NCI-H2029 (cell line): ENCODE measurements around the gene JMJD1C.
"Not testable (repeated sequence)": the region's sequence is repeated elsewhere in the genome, so short reads cannot be mapped to it uniquely, and the experiment has no call there.

Source experiments
- DNase-seq: peaks from one replicate; lab custom pipeline; 2025; lab: John Stamatoyannopoulos, UW

Gene JMJD1C

DNA sequence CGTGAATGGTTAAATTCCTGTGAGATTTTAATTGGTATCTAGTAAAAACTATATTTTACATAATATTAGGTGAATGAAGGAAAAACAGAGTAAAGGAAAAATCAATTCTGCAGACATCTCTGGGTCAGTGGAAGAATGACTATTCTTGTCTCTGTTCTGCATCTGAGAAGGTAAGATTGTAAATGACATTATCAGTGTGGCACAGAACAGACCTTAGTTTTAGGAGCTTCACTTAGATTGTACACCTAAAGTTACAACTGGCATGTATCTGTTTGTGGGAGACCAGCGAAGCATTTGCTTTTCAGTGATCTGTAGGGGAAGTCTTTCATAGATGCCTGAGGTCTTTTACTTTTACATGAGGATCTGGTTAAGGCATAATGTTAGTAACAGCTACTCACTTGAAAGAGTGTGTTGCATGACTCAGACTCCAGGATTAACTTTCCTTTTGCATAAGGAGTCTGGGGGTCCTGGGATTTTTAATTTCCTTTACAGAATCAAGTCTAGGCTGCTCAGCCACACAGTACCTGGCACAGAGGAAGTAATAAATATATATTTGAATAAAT, 56.2 kb downstream of the JMJD1C start:
- no peak for DNase-seq

DNA sequence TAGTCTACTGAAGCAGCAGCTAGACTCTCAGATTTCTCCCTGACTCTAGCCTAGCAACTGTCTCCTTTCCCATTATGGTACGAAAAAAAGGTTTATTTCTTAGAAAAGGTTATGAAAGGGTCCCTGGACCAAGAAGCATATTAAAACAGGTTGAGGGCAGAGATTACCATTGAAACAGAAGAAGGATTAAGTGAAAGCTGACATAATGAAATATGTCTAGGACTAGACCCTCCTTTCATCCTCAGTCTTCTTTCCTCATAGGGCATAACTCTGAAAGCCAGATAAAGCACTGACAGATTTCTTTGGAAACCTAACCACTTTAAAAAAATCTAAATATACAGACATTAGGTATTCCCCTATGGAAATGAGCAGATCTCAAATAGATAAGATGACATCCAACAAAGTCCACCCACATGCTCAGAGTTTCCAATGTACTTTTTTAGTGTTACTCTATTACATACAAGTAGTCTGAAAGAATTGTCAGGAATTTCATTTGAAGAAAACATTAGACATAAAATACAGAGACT, 58.6 kb downstream of the JMJD1C start:
- no peak for DNase-seq

DNA sequence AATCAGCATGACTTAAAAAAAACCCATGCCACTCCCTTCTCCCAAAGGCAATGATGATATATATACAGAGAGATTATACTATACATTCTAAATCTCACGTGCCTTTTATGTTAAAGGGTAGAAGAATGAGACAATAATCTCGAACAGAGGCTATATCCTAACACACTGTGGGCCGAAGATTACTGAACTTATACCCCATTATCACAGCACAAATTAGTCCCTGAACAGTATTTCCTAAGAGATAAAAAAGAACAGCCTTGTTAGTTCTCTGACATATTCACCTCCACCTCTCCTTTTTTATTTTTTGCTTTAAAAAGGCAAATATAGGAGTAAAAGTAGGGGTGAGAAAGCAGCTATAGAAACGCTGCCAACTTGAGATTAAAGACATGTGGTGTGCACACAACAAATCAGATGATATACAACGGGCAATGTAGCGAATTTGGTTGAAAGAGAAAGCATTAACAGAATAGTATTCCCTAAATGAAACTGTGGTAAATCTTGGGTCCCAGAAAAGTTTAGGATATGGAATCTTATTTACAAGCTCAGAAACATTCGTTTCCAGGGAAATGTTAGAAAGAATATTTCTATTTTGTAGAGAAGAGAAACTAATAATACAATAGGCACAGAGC, 69.5 kb downstream of the JMJD1C start:
- DNase-seq = no peak

DNA sequence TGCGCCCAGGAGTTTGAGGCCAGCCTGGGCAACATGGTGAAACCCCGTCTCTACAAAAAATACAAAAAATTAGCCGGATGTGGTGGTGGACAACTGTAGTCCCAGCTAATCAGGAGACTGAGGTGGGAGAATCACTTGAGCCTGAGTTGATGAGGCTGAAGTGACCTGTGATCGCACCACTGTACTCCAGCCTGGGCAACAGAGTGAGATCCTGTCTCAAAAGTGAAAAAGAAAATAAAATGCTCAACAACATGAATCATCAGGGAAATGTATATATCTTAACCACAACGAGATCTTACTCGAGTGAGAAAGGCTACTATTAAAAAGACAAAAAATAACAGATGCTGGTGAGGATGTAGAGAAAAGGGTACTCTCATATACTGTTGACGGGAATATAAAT, 72.7 kb downstream of the JMJD1C start:
- no peak for DNase-seq

DNA sequence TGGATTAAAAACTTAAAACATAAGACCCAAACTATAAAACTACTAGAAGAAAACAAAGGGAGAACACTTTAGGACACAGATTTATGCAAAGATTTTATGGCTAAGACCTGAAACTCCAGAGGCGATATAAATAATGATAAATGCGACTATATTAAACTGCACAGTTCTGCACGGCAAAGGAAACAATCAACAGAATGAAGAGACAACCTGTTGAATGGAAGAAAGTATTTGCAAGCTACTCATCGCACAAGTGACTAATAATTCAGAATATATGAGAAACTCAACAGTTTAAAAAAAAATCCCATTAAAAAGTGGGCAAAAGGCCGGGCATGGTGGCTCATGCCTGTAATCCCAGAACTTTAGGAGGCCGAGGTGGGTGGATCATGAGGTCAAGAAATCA, 73.6 kb downstream of the JMJD1C start:
- DNase-seq = no peak

DNA sequence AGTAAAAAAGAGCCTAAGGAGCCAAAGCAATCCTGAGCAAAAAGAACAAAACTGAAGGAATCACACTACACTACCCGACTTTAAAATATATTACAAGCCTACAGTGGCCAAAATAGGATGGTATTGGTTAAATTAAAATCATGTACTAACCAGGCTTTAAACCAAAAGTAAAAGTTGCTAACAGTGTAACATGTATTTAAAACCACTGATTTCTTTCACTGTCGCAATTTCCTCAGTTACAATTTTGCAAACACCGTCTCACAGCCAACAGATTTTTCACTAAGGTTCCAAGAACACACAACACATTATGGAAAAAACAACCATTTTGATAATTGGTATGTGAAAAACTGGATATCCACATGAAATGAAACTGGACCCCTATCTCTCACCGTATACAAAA, 74.0 kb downstream of the JMJD1C start:
- no peak for DNase-seq

DNA sequence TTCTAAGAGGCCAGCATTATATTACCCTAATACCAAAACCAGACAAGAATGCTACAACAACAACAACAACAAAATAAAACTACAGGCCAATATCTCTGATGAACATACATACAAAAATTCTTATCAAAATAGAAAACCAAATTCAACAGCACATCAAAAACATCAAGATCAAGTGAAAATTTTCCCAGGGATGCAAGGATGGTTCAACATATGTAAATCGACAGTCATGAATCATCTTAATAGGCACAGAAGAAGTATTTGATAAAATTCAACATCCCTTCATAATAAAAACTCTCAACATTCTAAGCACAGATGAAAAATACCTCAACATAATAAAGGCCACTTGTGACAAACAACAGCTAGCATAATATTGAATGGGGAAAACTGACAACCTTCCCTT, 75.3 kb downstream of the JMJD1C start:
- no peak for DNase-seq

DNA sequence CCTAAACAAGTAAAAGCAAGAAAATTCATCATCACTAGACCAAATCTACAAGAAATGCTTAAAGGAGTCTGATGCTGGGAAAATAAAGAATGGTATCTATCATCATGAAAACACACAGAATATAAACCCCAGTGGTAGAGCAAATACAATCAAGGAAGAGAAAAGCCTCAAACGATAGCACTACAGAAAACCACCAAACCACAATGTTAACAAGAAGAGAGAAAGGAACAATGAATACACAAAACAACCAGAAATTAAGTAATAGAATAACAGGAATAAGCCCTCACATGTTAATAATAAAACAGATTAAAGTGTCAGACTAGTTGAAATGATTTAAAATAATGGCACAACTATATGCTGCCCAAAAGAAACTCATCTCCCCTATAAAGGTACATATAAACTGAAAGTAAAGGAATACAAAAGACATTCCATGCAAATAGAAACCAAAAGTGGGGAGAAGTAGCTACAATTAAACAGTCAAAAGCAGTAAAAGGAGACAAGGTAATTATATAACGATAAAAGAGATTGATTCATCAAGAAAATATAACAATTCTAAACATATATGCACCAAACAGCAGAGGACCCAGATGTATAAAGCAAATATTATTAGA, 77.3 kb downstream of the JMJD1C start:
- peak; percentile 7 for DNase-seq

DNA sequence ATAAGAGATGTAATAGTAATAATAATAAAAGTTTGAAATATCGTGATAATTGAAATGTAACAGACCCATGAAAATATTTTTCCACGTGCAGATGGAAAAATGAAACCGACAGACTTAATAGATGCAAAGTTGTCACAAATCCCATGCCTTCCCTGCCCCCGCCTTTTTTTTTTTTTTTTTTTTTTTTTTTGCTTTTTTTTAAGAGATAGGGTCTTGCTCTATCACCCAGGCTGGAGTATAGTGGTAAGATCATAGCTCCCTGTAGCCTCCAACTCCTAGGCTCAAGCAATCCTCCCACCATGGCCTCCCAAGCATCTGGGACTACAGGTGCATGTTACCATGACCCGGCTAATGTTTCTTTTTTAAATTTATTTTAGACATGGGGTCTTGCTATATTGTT, 80.5 kb downstream of the JMJD1C start:
- no peak for DNase-seq

DNA sequence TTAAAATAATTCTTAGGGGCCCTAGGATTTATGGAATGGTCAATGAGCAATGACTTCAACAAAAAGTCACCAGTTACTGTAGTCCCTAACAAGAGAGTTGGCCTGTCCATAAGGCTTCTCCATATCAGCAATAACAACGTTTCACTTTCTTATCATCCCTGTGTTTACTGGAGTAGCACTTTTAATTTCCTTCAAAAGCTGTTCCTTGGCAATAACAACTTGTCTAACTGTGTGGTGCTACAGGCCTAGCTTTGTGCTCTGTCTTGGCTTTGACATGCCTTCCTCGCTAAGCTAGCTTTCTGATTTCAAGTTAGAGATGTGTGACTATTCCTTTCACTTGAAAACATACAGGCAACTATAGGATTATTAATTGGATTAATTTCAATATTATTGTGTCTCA, 81.1 kb downstream of the JMJD1C start:
- DNase-seq = no peak

DNA sequence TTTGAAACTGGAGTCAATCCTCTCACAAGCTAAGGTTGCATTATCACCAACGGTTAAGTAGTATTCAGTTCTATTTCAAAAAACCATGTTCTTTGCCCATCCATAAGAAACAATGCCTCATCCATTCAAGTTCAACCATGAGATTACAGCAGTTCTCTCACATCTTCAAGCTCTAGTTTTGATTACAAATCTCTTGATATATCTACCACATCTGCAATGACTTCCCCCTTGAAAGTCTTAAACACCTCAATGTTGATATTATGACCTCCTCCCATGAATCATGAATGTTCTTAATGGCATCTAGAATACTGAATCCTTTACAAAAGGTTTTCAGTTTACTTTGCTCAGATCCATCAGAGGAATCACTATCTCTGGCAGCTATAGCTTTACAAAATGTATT, 81.8 kb downstream of the JMJD1C start:
- no peak for DNase-seq

DNA sequence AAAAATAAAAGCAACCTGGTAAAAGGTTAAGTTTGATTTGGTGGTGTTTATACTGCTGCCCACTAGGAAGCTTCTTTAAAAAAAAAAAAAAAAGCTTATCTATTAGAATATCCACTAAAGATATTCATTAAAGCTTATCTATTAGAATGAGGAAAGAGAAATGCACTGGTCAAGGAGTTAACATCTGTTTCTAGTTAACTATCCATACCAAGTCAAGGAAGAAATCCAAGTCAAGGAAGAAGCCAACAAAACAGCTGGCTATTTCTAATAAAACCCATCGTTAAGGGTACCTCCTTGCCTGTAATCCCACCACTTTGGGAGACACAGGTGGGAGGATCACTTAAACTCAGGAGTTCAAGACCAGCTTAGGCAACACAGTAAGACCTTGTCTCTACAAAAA, 82.6 kb downstream of the JMJD1C start:
- no peak for DNase-seq

DNA sequence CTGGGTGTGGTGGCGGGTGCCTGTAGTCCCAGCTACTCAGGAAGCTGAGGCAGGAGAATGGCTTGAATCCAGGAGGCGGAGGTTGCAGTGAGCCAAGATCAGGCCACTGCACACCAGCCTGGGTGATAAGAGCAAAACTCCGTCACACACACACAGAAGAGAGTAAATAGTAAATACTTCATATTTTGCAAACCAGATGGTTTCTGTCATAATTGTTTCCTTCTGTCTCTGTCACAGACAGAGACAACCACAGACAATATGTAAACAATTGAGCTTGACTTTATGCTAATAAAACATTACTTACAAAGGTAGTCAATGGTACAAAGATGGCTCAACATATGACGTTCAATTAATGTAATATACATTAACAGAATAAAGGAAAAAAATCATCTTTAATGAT, 83.7 kb downstream of the JMJD1C start:
- DNase-seq = no peak

DNA sequence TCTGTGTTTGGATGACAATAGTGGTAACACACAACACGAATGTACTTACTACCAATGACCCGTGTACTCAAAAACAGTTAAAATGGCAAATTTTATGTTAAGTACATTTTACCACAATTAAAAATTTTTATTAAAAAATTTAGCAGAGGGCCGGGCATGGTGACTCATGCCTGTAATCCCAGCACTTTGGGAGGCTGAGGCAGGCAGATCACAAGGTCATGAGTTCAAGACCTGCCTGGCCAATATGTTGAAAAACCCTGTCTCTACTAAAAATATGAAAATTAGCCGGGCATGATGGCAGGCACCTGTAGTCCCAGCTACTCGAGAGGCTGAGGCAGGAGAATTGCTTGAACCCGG, 88.5 kb downstream of the JMJD1C start:
- not testable (repeated sequence) for DNase-seq

DNA sequence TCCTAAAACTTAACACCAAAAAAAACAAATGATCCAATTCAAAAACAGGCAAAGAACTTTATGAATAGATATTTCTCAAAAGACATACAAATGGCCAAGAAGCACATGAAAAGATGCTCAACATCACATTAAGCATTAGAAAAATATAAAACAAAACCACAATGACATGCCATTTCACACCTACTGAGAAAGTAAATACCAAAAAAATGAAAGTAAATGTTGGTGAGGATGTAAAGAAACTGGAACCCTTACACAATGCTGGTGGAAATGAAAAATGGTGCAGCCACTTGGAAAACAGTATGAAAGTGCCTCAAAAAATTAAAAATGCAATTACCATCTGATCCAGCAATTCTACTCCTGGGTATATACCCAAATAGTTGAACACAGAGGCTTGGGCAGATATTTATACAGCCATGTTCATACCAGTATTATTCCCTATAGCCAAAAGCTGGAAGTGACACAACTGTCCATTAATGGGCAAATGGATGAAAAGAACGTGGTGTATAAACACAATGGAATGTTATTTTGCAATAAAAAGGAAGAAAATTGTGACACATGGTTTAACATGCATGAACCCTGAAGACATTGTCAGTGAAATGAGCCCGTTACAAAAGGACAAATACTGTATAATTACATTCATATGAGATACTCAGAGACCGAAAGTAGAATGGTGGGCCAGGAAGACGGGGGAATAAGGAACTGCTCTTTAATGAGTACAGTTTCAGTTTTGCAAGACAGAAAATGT, 89.0 kb downstream of the JMJD1C start:
- no peak for DNase-seq

DNA sequence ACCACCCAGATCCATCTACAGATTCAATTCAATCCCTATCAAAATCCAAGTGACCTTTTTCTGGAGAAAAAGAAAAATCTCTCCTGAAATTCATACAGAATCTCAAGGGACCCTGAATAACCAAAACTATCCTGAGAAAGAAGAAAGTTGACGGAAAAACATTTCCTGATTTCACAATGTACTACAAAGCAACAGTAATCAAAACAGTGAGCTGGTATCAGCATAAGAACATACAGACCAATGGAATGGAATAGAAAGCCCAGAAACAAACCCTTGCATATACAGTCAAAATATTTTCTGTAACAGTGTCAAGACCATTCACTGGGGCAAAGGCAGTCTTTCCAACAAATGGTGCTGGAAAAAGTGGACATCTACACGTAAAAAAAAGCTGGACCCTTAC, 89.9 kb downstream of the JMJD1C start:
- no peak for DNase-seq

DNA sequence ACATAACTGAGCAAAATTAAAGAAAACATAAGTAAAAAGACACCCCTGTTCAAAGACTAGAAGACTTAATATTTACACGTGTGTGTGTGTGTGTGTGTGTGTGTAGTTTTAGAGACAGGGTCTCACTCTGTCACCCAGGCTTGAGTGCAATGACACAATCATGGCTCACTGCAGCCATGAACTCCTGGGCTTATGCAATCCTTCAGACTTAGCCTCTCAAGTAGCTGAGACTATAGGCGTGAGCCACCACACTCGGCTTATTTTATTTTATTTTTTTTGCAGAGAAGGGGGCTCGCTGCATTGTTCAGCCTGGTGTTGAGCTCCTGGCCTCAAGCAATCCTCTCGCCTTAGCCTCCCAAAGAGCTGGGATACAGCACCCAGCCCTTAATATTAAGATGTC, 90.3 kb downstream of the JMJD1C start:
- no peak for DNase-seq

DNA sequence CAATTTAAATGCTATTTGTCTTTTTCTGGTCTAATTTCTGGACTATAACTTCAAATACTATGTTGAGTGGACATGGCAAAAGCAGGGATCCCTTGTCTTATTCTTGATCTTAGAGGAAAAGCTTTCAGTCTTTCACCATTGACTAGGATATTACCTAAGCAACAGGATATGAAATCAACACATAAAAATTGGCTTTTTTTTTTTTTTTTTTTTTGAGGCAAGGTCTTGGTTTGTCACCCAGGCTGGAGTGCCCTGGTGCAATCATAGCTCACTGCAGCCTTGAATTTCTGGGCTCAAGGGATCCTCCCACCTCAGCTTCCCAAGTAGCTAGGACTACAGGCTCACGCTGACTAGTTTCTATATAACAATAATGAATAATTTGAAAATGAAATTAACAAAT, 90.8 kb downstream of the JMJD1C start:
- DNase-seq = no peak

DNA sequence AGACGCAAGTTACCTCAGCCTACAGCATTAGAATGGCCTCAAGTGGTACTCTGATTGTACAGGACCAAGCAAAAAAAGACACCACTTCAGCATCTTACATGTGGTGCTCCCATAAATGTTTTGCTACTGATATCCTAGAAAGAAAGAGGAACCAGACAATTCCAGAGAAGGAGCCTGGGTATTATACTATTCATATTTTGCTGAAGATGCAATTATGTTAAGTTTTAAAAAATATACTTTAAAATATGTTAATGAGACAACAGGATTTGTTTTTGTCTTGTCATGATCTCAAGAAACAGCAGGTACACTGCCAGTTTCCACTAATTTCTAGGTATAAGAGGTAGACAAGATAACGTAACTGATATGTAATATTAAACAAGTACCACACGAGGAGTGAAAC, 92.6 kb downstream of the JMJD1C start:
- no peak for DNase-seq

DNA sequence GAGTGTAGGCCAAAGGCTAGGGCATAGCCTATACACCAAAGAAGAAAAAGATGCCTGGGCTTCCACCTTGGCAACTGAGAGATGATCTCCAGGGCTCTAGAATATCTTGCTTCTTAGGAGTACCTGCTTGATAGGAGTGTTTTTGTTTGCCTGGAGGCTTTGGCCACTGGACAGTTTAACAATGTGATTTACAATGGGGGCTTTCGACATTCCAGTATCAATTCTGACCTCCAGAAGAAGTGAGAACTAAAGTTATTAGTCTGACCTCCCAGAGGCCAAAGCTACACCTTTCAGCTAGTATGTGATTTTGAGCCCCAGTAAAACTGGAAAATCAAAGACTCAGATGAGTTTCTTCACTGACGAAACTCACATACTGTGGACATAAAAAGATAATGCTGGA, 96.1 kb downstream of the JMJD1C start:
- no peak for DNase-seq

DNA sequence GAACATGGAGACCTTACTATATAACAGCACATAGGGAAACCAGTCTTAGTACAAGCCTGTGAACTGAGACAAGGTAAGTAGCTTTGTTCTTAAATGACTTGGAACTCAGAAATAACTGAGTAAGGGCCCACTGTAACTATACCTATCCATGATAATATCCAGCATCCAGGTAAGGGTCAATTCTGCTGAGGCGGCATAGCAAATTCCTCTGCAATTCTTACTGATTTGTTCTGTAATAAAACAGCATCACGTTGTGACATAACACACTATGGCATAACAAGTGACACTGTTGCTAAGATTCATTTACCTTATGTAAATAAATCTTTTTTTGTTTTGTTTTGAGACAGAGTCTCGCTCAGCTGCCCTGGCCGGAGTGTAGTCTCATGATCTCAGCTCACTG, 97.4 kb downstream of the JMJD1C start:
- DNase-seq = no peak

DNA sequence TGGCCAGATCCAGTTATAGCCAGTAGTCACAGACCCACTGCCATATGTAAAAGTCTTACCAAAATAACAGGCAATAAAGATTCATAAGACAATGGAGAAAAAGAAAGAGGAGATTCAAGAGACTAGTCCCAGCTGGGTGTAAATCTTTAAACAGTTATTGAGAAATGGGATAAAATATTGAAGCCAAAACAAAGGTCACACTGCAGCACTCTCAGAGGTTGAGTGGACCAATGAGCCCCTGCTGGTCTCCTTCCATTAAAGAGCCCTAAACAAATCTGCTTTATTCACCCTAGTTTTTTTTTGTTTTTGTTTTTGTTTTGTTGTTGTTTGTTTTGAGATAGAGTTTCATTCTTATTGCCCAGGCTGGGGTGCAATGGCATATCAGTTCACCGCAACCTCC, 98.8 kb downstream of the JMJD1C start:
- DNase-seq = no peak
